ENCODE results near the gene APOBEC3B. TPM values are rescaled to one million over a fixed set of nuclear protein-coding genes. Genes with fewer than 3 reads are reported as not detected.

The APOBEC3B gene
- total and polyA plus RNA-seq, 9 of the 15 experiments (the other 6 are each of a cell fraction or from before 2014, with no cell fraction given), result 5.9 to 166 (median 43.2) TPM

DNA sequence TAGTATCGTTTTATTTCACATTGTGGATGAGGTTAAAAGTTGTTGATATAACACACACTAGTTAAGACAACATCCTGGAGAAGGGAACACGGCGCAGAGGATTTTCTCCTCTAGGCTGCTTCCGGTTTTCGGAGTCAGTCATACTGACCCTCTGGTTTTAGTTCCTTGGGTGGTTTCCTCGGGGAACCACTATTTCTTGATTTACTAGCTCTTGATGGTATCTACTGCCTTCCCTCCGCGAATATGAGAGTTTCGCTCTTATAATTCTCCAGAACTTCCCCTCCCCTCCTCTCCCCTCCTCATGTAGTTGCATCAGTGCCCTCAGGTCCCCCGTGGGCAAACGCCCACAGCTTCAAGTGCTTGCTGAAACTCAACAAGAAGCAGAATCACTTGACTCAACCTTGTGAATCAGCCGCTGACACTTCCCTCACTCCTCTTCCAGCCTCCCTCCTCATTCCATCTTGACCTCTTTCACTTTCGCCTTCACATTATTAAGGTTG lies 40.6 kb upstream of the APOBEC3B start:
- FAIRE-seq (no peak), DNase-seq (ENCODE audit: extremely low read depth in 1 of 4, low spot score in 3 of 4) (no peak), ATAC-seq (no peak)
- H3K36me3 ChIP-seq (ENCODE audit: control insufficient read depth, insufficient read depth, low read length), result no peaks in the 10 kb centered on the region
- WGBS (ENCODE audit: insufficient coverage, low coverage, missing lambda C conversion rate), result 23% methylated on average over 11 of the region's 13 CpGs
- no peaks in the 10 kb centered on the region for H3K9me3 ChIP-seq (replicated peaks; ENCODE audit: control insufficient read depth, insufficient read depth, low read depth, low read length)
- in situ Hi-C loops (cut with MboI) (no loop called here), intact Hi-C loops (cut with micrococcal nuclease) (no loop called here)
- no peaks in the 10 kb centered on the region for H3K79me2 ChIP-seq (ENCODE audit: control insufficient read depth, insufficient read depth, low read length)
- TF ChIP-seq HSF4 (CRISPR knock-in tag; IDR thresholded peaks at IDR 0.05; ENCODE audit: borderline replicate concordance), result no peak
- TF ChIP-seq ATF7 (IDR thresholded peaks at IDR 0.05), result no peak
- TF ChIP-seq GABPA (tag; conservative IDR thresholded peaks at IDR 0.05; ENCODE audit: low read depth), result peak; percentile 44
- no peak for TF ChIP-seq NR3C1 (CRISPR knock-in tag; IDR thresholded peaks at IDR 0.05)
- peaks cover 7 to 48% of the 10 kb centered on the region in 2 experiments for H3K27me3 ChIP-seq (ENCODE audit: control insufficient read depth in 2 of 2, insufficient read depth in 2 of 2, low read length in 2 of 2)
- no peak overlapping the region for H3K4me3 ChIP-seq
- no peak overlapping the region for H2AFZ ChIP-seq (ENCODE audit: low read depth, low read length)
- no peak overlapping the region for H3K9ac ChIP-seq (ENCODE audit: insufficient read depth in 1 of 2, low read depth in 2 of 2, low read length in 2 of 2)
- no peaks in the 10 kb centered on the region for H3K9me1 ChIP-seq (ENCODE audit: control insufficient read depth, insufficient read depth, low read length)
- ChIA-PET POLR2A (no interaction called here), CTCF (ENCODE audit: low intra/inter-chr PET ratio) (interaction anchor here (0.6 kb wide), 1 partner anchor 29 kb away, joined by 3 read pairs; no protein-coding TSS in a partner anchor)
- no peak overlapping the region for H3K4me2 ChIP-seq (ENCODE audit: insufficient read depth, low read length)
- no peaks in the 10 kb centered on the region; a peak in 2 of 5 replicates for H3K4me1 ChIP-seq (replicated peaks in 1 of 2; ENCODE audit: control insufficient read depth in 2 of 2, insufficient read depth in 2 of 2, low read length in 2 of 2)
- H3K27ac ChIP-seq (ENCODE audit: extremely low read depth, low read depth, low read length), result no peak overlapping the region
- no TSS peak for BruUV-seq (replicated peaks)
- no peaks in the 10 kb centered on the region for H4K20me1 ChIP-seq (replicated peaks; ENCODE audit: control insufficient read depth, insufficient read depth, low read length)

DNA sequence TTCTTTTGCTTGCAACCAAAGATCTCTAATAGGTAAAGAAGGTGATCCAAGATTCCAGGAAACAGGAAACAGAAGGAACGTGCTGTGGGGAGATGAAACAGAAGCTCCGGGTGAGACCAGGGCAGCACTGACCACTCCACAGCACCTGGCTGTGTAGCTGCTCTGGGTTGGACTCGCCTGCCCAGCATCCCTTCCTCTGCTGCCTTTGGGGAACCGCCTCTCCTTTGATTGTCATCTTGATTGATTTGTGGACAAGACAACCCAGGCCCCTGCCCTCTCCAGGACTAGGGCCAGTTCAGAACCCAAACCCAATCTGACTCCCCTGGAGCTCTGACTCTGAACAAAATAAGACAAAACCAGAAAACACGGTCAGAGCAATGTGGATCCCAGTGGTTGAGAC lies 39.4 kb upstream of the APOBEC3B start:
- H3K79me2 ChIP-seq (ENCODE audit: control insufficient read depth, insufficient read depth, low read length), result no peaks in the 10 kb centered on the region
- no peak for DNase-seq (ENCODE audit: extremely low read depth in 1 of 4, low spot score in 3 of 4)
- H2AFZ ChIP-seq (ENCODE audit: low read depth, low read length), result peak overlapping the region; percentile 74
- H3K27me3 ChIP-seq (ENCODE audit: control insufficient read depth in 2 of 2, insufficient read depth in 2 of 2, low read length in 2 of 2), result peaks cover 13 to 50% of the 10 kb centered on the region in 2 experiments
- H3K9ac ChIP-seq (ENCODE audit: insufficient read depth in 1 of 2, low read depth in 2 of 2, low read length in 2 of 2), result no peak overlapping the region
- no peaks in the 10 kb centered on the region for H3K9me3 ChIP-seq (replicated peaks; ENCODE audit: control insufficient read depth, insufficient read depth, low read depth, low read length)
- WGBS (ENCODE audit: insufficient coverage, low coverage, missing lambda C conversion rate), result 13% methylated on average over 5 of the region's 5 CpGs
- in situ Hi-C loops (cut with MboI) (no loop called here), intact Hi-C loops (cut with micrococcal nuclease) (no loop called here)
- 0 out of 2 replicates have a peak, but pooled peaks cover 4% of the 10 kb centered on the region for H4K20me1 ChIP-seq (replicated peaks; ENCODE audit: control insufficient read depth, insufficient read depth, low read length)
- H3K4me1 ChIP-seq (replicated peaks in 1 of 2; ENCODE audit: control insufficient read depth in 2 of 2, insufficient read depth in 2 of 2, low read length in 2 of 2), result no peaks in the 10 kb centered on the region; a peak in 2 of 5 replicates
- H3K27ac ChIP-seq (ENCODE audit: extremely low read depth, low read depth, low read length), result no peak overlapping the region
- TF ChIP-seq NR3C1 (CRISPR knock-in tag; IDR thresholded peaks at IDR 0.05), result no peak
- TF ChIP-seq MEIS2 (IDR thresholded peaks at IDR 0.05; ENCODE audit: partially characterized antibody), result peak; percentile 65
- TF ChIP-seq MECOM (CRISPR knock-in tag; IDR thresholded peaks at IDR 0.05), result no peak
- TF ChIP-seq, protein P1, sequence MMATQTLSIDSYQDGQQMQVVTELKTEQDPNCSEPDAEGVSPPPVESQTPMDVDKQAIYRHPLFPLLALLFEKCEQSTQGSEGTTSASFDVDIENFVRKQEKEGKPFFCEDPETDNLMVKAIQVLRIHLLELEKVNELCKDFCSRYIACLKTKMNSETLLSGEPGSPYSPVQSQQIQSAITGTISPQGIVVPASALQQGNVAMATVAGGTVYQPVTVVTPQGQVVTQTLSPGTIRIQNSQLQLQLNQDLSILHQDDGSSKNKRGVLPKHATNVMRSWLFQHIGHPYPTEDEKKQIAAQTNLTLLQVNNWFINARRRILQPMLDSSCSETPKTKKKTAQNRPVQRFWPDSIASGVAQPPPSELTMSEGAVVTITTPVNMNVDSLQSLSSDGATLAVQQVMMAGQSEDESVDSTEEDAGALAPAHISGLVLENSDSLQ (IDR thresholded peaks at IDR 0.05), result peak; percentile 72; the same call in 1 of the 2 replicates
- no peak for TF ChIP-seq STAT5B (CRISPR knock-in tag; IDR thresholded peaks at IDR 0.05)
- TF ChIP-seq, protein P2, sequence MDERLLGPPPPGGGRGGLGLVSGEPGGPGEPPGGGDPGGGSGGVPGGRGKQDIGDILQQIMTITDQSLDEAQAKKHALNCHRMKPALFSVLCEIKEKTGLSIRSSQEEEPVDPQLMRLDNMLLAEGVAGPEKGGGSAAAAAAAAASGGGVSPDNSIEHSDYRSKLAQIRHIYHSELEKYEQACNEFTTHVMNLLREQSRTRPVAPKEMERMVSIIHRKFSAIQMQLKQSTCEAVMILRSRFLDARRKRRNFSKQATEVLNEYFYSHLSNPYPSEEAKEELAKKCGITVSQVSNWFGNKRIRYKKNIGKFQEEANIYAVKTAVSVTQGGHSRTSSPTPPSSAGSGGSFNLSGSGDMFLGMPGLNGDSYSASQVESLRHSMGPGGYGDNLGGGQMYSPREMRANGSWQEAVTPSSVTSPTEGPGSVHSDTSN (CRISPR knock-in tag; IDR thresholded peaks at IDR 0.05; ENCODE audit: low read depth), result no peak
- TF ChIP-seq, protein P2 (tag; conservative IDR thresholded peaks at IDR 0.05; ENCODE audit: low read depth), result peak; percentile 58
- ATAC-seq, result peak; percentile 26; the same call in 1 of the 3 replicates
- H3K4me2 ChIP-seq (ENCODE audit: insufficient read depth, low read length), result no peak overlapping the region
- ChIA-PET CTCF (ENCODE audit: low intra/inter-chr PET ratio) (interaction anchor here (0.6 kb wide), 1 partner anchor 60 kb away, joined by 3 read pairs; no protein-coding TSS in a partner anchor), POLR2A (no interaction called here)
- no peaks in the 10 kb centered on the region for H3K9me1 ChIP-seq (ENCODE audit: control insufficient read depth, insufficient read depth, low read length)
- H3K36me3 ChIP-seq (ENCODE audit: control insufficient read depth, insufficient read depth, low read length), result no peaks in the 10 kb centered on the region
- FAIRE-seq, result no peak
- H3K4me3 ChIP-seq, result no peak overlapping the region
- BruUV-seq (replicated peaks), result no TSS peak

All from K562 (cell line).